ENCODE data around the gene THEM5.

The THEM5 gene

DNA sequence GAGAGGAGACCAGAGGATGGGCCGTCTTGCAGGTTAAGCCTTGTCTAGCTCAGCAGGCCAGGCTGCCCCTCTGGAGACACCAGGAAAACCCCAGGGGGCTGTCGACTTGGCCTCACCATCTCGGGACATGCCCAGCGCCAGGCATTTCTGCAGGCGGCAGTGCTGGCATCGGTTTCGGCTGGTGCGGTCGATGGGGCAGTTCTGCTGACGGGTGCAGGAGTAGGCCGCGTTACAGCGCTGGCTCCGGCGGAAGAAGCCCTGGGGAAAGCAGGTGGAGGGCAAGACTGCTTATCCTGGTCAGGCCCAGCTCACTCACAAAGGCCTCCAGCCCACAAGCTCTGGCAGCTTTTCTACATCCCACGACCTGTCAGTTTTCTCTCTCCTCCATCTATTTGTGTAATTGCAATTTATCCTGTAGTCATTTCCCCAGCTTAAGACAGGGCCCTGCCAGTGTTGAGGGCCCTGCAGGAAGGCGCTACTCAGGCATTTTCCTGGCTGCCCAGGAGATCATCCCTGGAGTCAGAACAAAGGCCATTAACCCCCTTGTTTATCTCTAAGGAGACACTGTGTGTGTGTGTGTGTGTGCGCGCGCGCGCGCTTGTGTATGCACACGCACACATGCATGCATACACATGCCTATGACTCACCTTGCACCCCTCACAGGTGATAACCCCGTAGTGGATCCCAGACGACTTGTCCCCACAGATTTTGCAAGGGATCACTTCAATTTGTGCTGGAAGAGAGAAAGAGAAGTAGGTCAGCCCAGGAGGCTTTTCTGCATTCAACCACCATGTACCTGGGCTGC is 36.8 kb downstream of the THEM5 start:
- Histone ChIP-seq H3K9ac (no peak overlapping the region), H3K79me2 (ENCODE audit: insufficient read depth, low read depth) (no peaks in the 10 kb centered on the region), H2AFZ (ENCODE audit: low read depth) (0 out of 2 replicates have a peak overlapping the region, but pooled peaks have one; percentile 47), H3K4me3 (IDR thresholded peaks at IDR 0.05; ENCODE audit: insufficient read depth, low read depth, low read length) (no peak overlapping the region), H3K4me1 (ENCODE audit: low read depth, poor library complexity, severe bottlenecking) (peaks cover 38% of the 10 kb centered on the region), H3K4me2 (peak overlapping the region; percentile 56), H3K36me3 (ENCODE audit: insufficient read depth) (no peaks in the 10 kb centered on the region), H3K27me3 (ENCODE audit: insufficient read depth, low read depth) (no peaks in the 10 kb centered on the region), H4K20me1 (ENCODE audit: insufficient read depth) (no peaks in the 10 kb centered on the region), H3K27ac (no peak overlapping the region)
- TF ChIP-seq, protein P1, sequence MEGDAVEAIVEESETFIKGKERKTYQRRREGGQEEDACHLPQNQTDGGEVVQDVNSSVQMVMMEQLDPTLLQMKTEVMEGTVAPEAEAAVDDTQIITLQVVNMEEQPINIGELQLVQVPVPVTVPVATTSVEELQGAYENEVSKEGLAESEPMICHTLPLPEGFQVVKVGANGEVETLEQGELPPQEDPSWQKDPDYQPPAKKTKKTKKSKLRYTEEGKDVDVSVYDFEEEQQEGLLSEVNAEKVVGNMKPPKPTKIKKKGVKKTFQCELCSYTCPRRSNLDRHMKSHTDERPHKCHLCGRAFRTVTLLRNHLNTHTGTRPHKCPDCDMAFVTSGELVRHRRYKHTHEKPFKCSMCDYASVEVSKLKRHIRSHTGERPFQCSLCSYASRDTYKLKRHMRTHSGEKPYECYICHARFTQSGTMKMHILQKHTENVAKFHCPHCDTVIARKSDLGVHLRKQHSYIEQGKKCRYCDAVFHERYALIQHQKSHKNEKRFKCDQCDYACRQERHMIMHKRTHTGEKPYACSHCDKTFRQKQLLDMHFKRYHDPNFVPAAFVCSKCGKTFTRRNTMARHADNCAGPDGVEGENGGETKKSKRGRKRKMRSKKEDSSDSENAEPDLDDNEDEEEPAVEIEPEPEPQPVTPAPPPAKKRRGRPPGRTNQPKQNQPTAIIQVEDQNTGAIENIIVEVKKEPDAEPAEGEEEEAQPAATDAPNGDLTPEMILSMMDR (conservative IDR thresholded peaks at IDR 0.05; ENCODE audit: low read depth, low read length): no peak

DNA sequence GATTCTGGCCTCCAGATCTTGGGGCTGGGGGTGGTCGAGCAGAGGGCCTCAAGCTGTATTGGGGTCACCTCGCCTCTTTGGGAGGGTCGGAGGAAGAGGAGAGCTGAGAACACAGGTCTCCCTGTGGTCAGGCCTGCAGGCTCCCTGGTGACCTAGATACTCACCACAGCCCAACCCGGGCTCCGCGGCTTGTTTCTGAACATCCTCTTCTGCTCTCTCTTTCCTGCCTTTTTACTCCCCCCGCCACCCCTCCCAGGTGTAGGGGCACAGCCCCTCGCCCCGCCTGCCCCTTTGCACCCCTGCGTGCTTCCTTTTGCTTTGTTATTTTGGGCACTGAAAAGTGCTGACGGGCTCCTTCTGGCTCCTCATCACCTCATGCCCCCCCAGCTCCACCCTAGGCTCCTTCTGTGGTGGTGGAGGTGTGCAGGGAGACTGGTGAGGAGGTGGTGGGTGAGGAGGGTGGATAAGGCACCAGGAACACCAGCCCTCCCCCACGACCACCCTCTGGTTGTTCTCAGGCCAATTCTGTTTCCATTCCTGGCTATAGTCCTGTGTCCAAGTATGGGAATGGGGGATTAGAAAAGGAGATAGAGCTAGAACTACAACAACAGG is 37.7 kb downstream of the THEM5 start:
- TF ChIP-seq, protein P1 (conservative IDR thresholded peaks at IDR 0.05; ENCODE audit: low read depth, low read length): no peak
- H3K27me3 ChIP-seq (ENCODE audit: insufficient read depth, low read depth): no peaks in the 10 kb centered on the region
- no peaks in the 10 kb centered on the region for H3K36me3 ChIP-seq (ENCODE audit: insufficient read depth)
- no peaks in the 10 kb centered on the region for H4K20me1 ChIP-seq (ENCODE audit: insufficient read depth)
- peak overlapping the region; percentile 56 for H3K4me2 ChIP-seq
- peaks cover 35% of the 10 kb centered on the region for H3K4me1 ChIP-seq (ENCODE audit: low read depth, poor library complexity, severe bottlenecking)
- no peaks in the 10 kb centered on the region for H3K79me2 ChIP-seq (ENCODE audit: insufficient read depth, low read depth)
- H2AFZ ChIP-seq (ENCODE audit: low read depth): peak overlapping the region; percentile 47
- peak overlapping the region; percentile 25 for H3K27ac ChIP-seq
- no peak overlapping the region for H3K4me3 ChIP-seq (IDR thresholded peaks at IDR 0.05; ENCODE audit: insufficient read depth, low read depth, low read length)
- peak overlapping the region; percentile 9; the same call in 1 of the 2 replicates for H3K9ac ChIP-seq

DNA sequence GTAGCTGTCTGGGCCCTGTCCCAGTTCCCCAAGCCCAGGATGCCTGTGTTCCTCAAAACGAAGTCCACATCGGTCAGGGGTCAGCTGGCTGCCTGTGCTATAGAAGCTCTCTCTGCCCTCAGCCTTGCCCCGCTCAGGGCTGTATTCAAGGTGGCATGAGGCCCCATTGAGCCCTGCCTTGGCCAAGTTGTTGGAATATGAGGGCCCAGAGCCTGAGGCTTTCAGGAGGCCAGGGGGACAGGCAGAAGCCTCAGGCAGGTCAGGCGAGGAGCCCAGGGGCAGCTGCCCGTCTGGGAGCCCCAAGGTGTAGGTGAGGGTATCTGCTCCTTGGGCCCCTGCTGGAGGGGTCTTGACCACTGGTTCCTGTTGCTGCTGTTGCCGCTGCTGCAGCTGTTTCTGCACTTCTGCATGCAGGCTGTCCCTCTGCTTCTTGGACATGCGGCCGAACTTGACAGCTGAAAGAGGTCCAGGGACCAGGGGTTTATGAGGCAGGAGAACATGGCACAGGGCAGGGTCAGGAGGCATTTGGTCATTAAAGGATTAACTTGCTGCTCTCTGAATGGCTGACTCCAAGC is 38.5 kb downstream of the THEM5 start:
- TF ChIP-seq, protein P1 (conservative IDR thresholded peaks at IDR 0.05; ENCODE audit: low read depth, low read length): no peak
- Histone ChIP-seq H3K36me3 (ENCODE audit: insufficient read depth) (no peaks in the 10 kb centered on the region), H4K20me1 (ENCODE audit: insufficient read depth) (no peaks in the 10 kb centered on the region), H3K4me3 (IDR thresholded peaks at IDR 0.05; ENCODE audit: insufficient read depth, low read depth, low read length) (no peak overlapping the region), H3K4me2 (peak overlapping the region; percentile 56; the same call in 1 of the 2 replicates), H3K27ac (peak overlapping the region; percentile 25), H3K9ac (peak overlapping the region; percentile 9; the same call in 1 of the 2 replicates), H3K27me3 (ENCODE audit: insufficient read depth, low read depth) (no peaks in the 10 kb centered on the region), H3K79me2 (ENCODE audit: insufficient read depth, low read depth) (no peaks in the 10 kb centered on the region), H2AFZ (ENCODE audit: low read depth) (peak overlapping the region; percentile 47; the same call in 1 of the 2 replicates), H3K4me1 (ENCODE audit: low read depth, poor library complexity, severe bottlenecking) (peaks cover 28% of the 10 kb centered on the region)

DNA sequence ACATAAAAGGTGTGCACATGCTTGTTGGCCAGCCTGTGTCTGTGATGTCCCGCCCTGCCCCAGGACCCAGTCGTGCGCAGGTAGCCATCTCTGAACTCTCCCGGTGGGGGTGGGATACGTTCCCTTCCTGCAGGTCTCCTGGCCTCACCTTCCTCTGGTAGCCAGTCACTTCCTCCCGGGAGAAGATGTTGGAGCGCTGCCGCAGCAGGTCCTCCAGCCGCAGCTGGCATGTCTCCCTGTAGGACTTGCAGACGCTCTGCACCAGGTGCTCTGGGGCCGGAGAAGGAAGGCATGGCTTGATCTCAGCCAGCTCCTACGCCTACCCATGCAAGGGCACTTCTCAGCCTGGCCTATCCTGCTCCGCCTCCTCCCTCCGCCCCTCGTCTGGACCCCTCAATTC is 39.1 kb downstream of the THEM5 start:
- Histone ChIP-seq H3K36me3 (ENCODE audit: insufficient read depth) (no peaks in the 10 kb centered on the region), H2AFZ (ENCODE audit: low read depth) (no peak overlapping the region), H4K20me1 (ENCODE audit: insufficient read depth) (no peaks in the 10 kb centered on the region), H3K9ac (no peak overlapping the region), H3K4me3 (IDR thresholded peaks at IDR 0.05; ENCODE audit: insufficient read depth, low read depth, low read length) (no peak overlapping the region), H3K4me1 (ENCODE audit: low read depth, poor library complexity, severe bottlenecking) (peaks cover 28% of the 10 kb centered on the region), H3K27me3 (ENCODE audit: insufficient read depth, low read depth) (no peaks in the 10 kb centered on the region), H3K27ac (no peak overlapping the region), H3K79me2 (ENCODE audit: insufficient read depth, low read depth) (no peaks in the 10 kb centered on the region), H3K4me2 (no peak overlapping the region)
- TF ChIP-seq, protein P1 (conservative IDR thresholded peaks at IDR 0.05; ENCODE audit: low read depth, low read length): no peak
